ENCODE results near the gene TMEM121B.

The TMEM121B gene

GRCh38 chr22:17137861-17138425 lies 16.8 kb upstream of the TMEM121B start:
- no peak for DNase-seq

GRCh38 chr22:17137170-17137569 lies 16.0 kb upstream of the TMEM121B start:
- no peak for DNase-seq

GRCh38 chr22:17135153-17135760 lies 14.1 kb upstream of the TMEM121B start:
- no peak for DNase-seq

GRCh38 chr22:17133137-17133536 lies 12.0 kb upstream of the TMEM121B start:
- no peak for DNase-seq

GRCh38 chr22:17132112-17132511 lies 11.0 kb upstream of the TMEM121B start:
- no peak for DNase-seq

- no peak for DNase-seq
Measured at GRCh38 chr22:17131686-17132085, 10.5 kb upstream of the TMEM121B start.

GRCh38 chr22:17130199-17130598 lies 9.0 kb upstream of the TMEM121B start:
- no peak for DNase-seq

- DNase-seq, result peak in 2 of 6 experiments; percentile 26 to 39
Measured at GRCh38 chr22:17120711-17121232, 388 bp downstream of the TMEM121B start.

GRCh38 chr22:17120281-17120680 lies 879 bp downstream of the TMEM121B start:
- DNase-seq, result peak in 5 of 6 experiments; percentile 28 to 58 (median 51)

- no peak for DNase-seq
Measured at GRCh38 chr22:17119481-17120202, 1.5 kb downstream of the TMEM121B start.

GRCh38 chr22:17118342-17118741 lies 2.8 kb downstream of the TMEM121B start:
- DNase-seq, result no peak

GRCh38 chr22:17117890-17118289 lies 3.3 kb downstream of the TMEM121B start:
- peak in 3 of 6 experiments; percentile 25 to 45 (median 38) for DNase-seq

- no peak for DNase-seq
Measured at GRCh38 chr22:17117400-17117799, 3.8 kb downstream of the TMEM121B start.

- no peak for DNase-seq
Measured at GRCh38 chr22:17116572-17117330, 4.4 kb downstream of the TMEM121B start.

- DNase-seq, result peak in 2 of 6 experiments; percentile 16 to 18
Measured at GRCh38 chr22:17115945-17116565, 5.1 kb downstream of the TMEM121B start.

GRCh38 chr22:17115236-17115635 lies 5.9 kb downstream of the TMEM121B start:
- no peak for DNase-seq

- no peak for DNase-seq
Measured at GRCh38 chr22:17114898-17115235, 6.3 kb downstream of the TMEM121B start.

- DNase-seq, result no peak
Measured at GRCh38 chr22:17114173-17114897, 6.8 kb downstream of the TMEM121B start.

GRCh38 chr22:17113600-17113999 lies 7.6 kb downstream of the TMEM121B start:
- no peak for DNase-seq

- no peak for DNase-seq
Measured at GRCh38 chr22:17112491-17113042, 8.6 kb downstream of the TMEM121B start.

GRCh38 chr22:17110791-17111550 lies 10.2 kb downstream of the TMEM121B start:
- DNase-seq, result no peak
